Neural cell (in vitro differentiated cells): Measurements from ENCODE around the gene SIK3. TPM values are rescaled to one million over a fixed set of nuclear protein-coding genes. Genes with fewer than 3 reads are reported as not detected.

Source experiments
- H2AFZ ChIP-seq: fragments of 200-600, 300-800 bp; sonication (generic), shearing (Covaris generic); 2 replicates; pipeline ENCODE4 v1.6.0; 2014; ENCODE audit warnings: low read depth, mild to moderate bottlenecking, antibody characterized with exemption, low read length, moderate library complexity
- H3F3A ChIP-seq: fragments of 200-600 bp; shearing (Covaris generic); 2 replicates; pipeline ENCODE4 v1.6.1; 2016; ENCODE audit warnings: mild to moderate bottlenecking, moderate library complexity, mixed read lengths, antibody characterized with exemption, low read length; ENCODE audit not compliant: insufficient read depth, poor library complexity, severe bottlenecking
- H3K27ac ChIP-seq: fragments of 200-600, 300-800 bp; sonication (generic), shearing (Covaris generic); 2 replicates; pipeline ENCODE4 v1.5.1; 2014; ENCODE audit warnings: mild to moderate bottlenecking, low read length, moderate library complexity
- H3K27me3 ChIP-seq: fragments of 300-800, 200-600 bp; sonication (generic), shearing (Covaris generic); 2 replicates; pipeline ENCODE4 v1.6.0; 2014; ENCODE audit warnings: mild to moderate bottlenecking, low read depth, low read length, moderate library complexity; ENCODE audit not compliant: insufficient read depth
- H3K36me3 ChIP-seq: fragments of 300-800, 200-600 bp; sonication (generic), shearing (Covaris generic); 2 replicates; pipeline ENCODE4 v1.5.1; 2014; ENCODE audit warnings: mild to moderate bottlenecking, antibody characterized with exemption, low read length, moderate library complexity; ENCODE audit not compliant: insufficient read depth
- H3K4me2 ChIP-seq: fragments of 300-800, 200-600 bp; sonication (generic), shearing (Covaris generic); 2 replicates; pipeline ENCODE4 v1.6.0; 2014; ENCODE audit warnings: mild to moderate bottlenecking, low read length
- H3K4me3 ChIP-seq: fragments of 300-800, 200-600 bp; sonication (generic), shearing (Covaris generic); 2 replicates; pipeline ENCODE4 v1.5.1; 2014; ENCODE audit warnings: mild to moderate bottlenecking, low read length, moderate library complexity
- H3K79me2 ChIP-seq: fragments of 200-600 bp; shearing (Covaris generic); replicated peaks from 2 replicates; pipeline ENCODE4 v1.6.0; 2014; ENCODE audit warnings: mild to moderate bottlenecking, low read length, moderate library complexity; ENCODE audit not compliant: insufficient read depth
- H3K9ac ChIP-seq: fragments of 300-800, 200-600 bp; sonication (generic), shearing (Covaris generic); 2 replicates; pipeline ENCODE4 v1.6.1; 2016; ENCODE audit warnings: mild to moderate bottlenecking, low read length, mixed read lengths
- H3K9me2 ChIP-seq: fragments of 200-600 bp; shearing (Covaris generic); 2 replicates; pipeline ENCODE4 v1.6.1; 2016; ENCODE audit warnings: mild to moderate bottlenecking, low read length, mixed read lengths; ENCODE audit not compliant: insufficient read depth
- H3K9me3 ChIP-seq: fragments of 200-600, 300-800 bp; sonication (generic), shearing (Covaris generic); 2 replicates; pipeline ENCODE4 v1.6.1; 2016; ENCODE audit warnings: mild to moderate bottlenecking, mixed run types, low read length, moderate library complexity, mixed read lengths
- H4K20me1 ChIP-seq: fragments of 200-600 bp; shearing (Covaris generic); 2 replicates; pipeline ENCODE4 v1.6.1; 2016; ENCODE audit warnings: mild to moderate bottlenecking, mixed run types; ENCODE audit not compliant: insufficient read depth
- CTCF ChIP-seq: fragments of 450-650 bp; IDR thresholded peaks from 2 replicates; pipeline ENCODE4 v1.5.1; 2014; ENCODE audit warnings: antibody characterized with exemption, mild to moderate bottlenecking, moderate library complexity; ENCODE audit not compliant: poor library complexity, severe bottlenecking
- EP300 ChIP-seq: fragments of 450-650 bp; conservative IDR thresholded peaks from 2 replicates; pipeline ENCODE4 v1.6.1; 2014; ENCODE audit warnings: antibody characterized with exemption, mild to moderate bottlenecking, moderate library complexity; ENCODE audit not compliant: poor library complexity, severe bottlenecking
- EZH2 ChIP-seq: fragments of 200-600, 300-800 bp; shearing (Covaris generic), sonication (generic); IDR thresholded peaks from 2 replicates; pipeline ENCODE4 v1.6.1; 2014; ENCODE audit warnings: antibody characterized with exemption, low read length, borderline replicate concordance, mild to moderate bottlenecking; ENCODE audit not compliant: insufficient read depth, poor library complexity, severe bottlenecking
- MXI1 ChIP-seq: fragments of 450-650 bp; conservative IDR thresholded peaks from 2 replicates; pipeline ENCODE4 v1.6.1; 2014; ENCODE audit warnings: antibody characterized with exemption, mild to moderate bottlenecking; ENCODE audit not compliant: poor library complexity, severe bottlenecking
- POLR2AphosphoS5 ChIP-seq: IDR thresholded peaks from 2 replicates; pipeline ENCODE4 v1.6.1; 2012
- RAD21 ChIP-seq: fragments of 450-650 bp; conservative IDR thresholded peaks from 2 replicates; pipeline ENCODE4 v1.6.1; 2014; ENCODE audit warnings: antibody characterized with exemption, mild to moderate bottlenecking, moderate library complexity
- REST ChIP-seq: IDR thresholded peaks from 2 replicates; pipeline ENCODE4 v1.6.1; 2012; ENCODE audit warnings: borderline replicate concordance
- SMC3 ChIP-seq: fragments of 450-650 bp; conservative IDR thresholded peaks from 2 replicates; pipeline ENCODE4 v1.6.1; 2014; ENCODE audit warnings: antibody characterized with exemption, mild to moderate bottlenecking, moderate library complexity; ENCODE audit not compliant: poor library complexity
- TAF1 ChIP-seq: IDR thresholded peaks from 2 replicates; pipeline ENCODE4 v1.6.1; 2012; ENCODE audit warnings: low read depth
- polyA plus RNA-seq: library from polyadenylated mRNA; depleted of rRNA; stranded (reverse); fragments of >200 nt; gene quantifications from 2 replicates; pipeline ENCODE4 v1.2.3, GENCODE V29; 2014

The SIK3 gene
- polyA plus RNA-seq, 1 donor from 2014 or later, result 11.2 TPM

GRCh38 chr11:117061256-117061655, 37.0 kb downstream of the SIK3 start:
- Histone ChIP-seq H3K27me3 (no peaks in the 10 kb centered on the region), H3K79me2 (peaks cover 41% of the 10 kb centered on the region), H2AFZ (no peak overlapping the region), H3K9me3 (no peaks in the 10 kb centered on the region), H3F3A (no peaks in the 10 kb centered on the region), H4K20me1 (no peaks in the 10 kb centered on the region), H3K9ac (no peak overlapping the region), H3K4me2 (no peak overlapping the region), H3K27ac (no peak overlapping the region), H3K36me3 (no peaks in the 10 kb centered on the region), H3K4me3 (no peak overlapping the region), H3K9me2 (no peaks in the 10 kb centered on the region)
- no peak for TF ChIP-seq TAF1
- no peak for TF ChIP-seq MXI1
- TF ChIP-seq CTCF, result no peak
- TF ChIP-seq SMC3, result no peak
- no peak for TF ChIP-seq EP300
- no peak for TF ChIP-seq EZH2
- TF ChIP-seq REST, result no peak
- TF ChIP-seq RAD21, result no peak
- TF ChIP-seq POLR2AphosphoS5, result no peak

- TF ChIP-seq POLR2AphosphoS5 (no peak), RAD21 (no peak), TAF1 (no peak), MXI1 (no peak)
- H2AFZ ChIP-seq, result no peak overlapping the region
- no peaks in the 10 kb centered on the region for H3F3A ChIP-seq
- H4K20me1 ChIP-seq, result no peaks in the 10 kb centered on the region
- H3K9me3 ChIP-seq, result no peaks in the 10 kb centered on the region
- H3K9ac ChIP-seq, result no peak overlapping the region
- H3K4me2 ChIP-seq, result no peak overlapping the region
- H3K36me3 ChIP-seq, result no peaks in the 10 kb centered on the region
- no peak overlapping the region for H3K27ac ChIP-seq
- no peaks in the 10 kb centered on the region for H3K27me3 ChIP-seq
- peaks cover 42% of the 10 kb centered on the region for H3K79me2 ChIP-seq
- H3K4me3 ChIP-seq, result no peak overlapping the region
- no peaks in the 10 kb centered on the region for H3K9me2 ChIP-seq
Measured at GRCh38 chr11:117059611-117060148, 38.5 kb downstream of the SIK3 start.
